ENCODE data around the gene SLC9A1.

DNA sequence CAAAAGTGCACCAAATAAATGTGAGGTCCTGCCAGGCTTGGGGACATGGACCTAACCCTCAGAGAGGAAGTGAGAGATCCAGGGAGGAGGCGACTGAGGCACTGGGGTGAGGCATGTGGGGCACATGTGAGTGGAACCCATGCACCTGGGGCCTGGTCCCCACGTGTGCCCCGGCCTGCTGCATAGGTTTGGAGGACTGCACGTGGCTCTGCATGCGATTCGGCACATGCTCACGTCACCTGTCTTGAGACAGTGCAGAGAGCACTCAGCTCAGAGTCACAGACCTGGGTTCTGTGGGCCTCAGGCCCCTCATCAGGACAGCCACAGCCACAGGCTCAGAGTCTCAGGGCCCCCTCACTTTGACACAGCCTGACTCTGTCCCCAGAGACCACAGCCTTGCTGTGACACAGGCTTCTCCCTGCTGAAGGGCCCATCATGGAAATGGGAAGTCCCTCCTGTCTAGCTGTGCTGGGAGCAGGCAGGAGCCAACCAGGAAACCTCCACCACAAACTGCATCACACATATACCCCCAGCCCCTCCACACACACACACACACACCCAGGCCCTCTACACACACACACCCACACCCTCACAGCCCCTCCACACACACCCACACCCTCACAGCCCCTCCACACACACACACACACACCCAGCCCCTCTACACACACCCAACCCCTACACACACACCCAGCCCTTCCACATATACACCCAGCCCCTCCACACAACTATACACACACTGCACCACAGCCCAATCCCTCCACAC is 48.2 kb downstream of the SLC9A1 start:
- TF ChIP-seq, protein P1, sequence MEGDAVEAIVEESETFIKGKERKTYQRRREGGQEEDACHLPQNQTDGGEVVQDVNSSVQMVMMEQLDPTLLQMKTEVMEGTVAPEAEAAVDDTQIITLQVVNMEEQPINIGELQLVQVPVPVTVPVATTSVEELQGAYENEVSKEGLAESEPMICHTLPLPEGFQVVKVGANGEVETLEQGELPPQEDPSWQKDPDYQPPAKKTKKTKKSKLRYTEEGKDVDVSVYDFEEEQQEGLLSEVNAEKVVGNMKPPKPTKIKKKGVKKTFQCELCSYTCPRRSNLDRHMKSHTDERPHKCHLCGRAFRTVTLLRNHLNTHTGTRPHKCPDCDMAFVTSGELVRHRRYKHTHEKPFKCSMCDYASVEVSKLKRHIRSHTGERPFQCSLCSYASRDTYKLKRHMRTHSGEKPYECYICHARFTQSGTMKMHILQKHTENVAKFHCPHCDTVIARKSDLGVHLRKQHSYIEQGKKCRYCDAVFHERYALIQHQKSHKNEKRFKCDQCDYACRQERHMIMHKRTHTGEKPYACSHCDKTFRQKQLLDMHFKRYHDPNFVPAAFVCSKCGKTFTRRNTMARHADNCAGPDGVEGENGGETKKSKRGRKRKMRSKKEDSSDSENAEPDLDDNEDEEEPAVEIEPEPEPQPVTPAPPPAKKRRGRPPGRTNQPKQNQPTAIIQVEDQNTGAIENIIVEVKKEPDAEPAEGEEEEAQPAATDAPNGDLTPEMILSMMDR (IDR thresholded peaks at IDR 0.05): no peak
- TF ChIP-seq POLR2A (IDR thresholded peaks at IDR 0.05): no peak
- no peak for TF ChIP-seq POLR2AphosphoS5 (IDR thresholded peaks at IDR 0.05)

Data from upper lobe of left lung (tissue), 4 donors.